SK-N-SH (cell line): ENCODE data around the gene NEU3. TPM values are rescaled to one million over a fixed set of nuclear protein-coding genes. Genes with fewer than 3 reads are reported as not detected.

Source experiments
- CTCF ChIA-PET: fragments of 300-600, 350-600 bp; formaldehyde crosslinking; extraction: SDS; loops from one replicate; lab custom pipeline; 2021; lab: Yijun Ruan, JAX
- POLR2A ChIA-PET: fragments of 350-600 bp; sonication (Branson Sonifier 250); formaldehyde crosslinking; extraction: SDS; loops from one replicate; lab custom pipeline; 2020; ENCODE audit warnings: antibody characterized with exemption, inconsistent platforms; lab: Yijun Ruan, JAX
- DNase-seq: peaks from one replicate; pipeline ENCODE4 v3.0.0; 2012
- H2AFZ ChIP-seq: fragments of 200-600 bp; sonication (generic); 2 replicates; pipeline ENCODE4 v1.8.1; 2016; ENCODE audit warnings: antibody characterized with exemption, mild to moderate bottlenecking, low read depth
- H3F3A ChIP-seq: fragments of 200-600 bp; sonication (generic); replicated peaks from 2 replicates; pipeline ENCODE3; 2016; ENCODE audit warnings: antibody characterized with exemption, mild to moderate bottlenecking; ENCODE audit not compliant: insufficient read depth
- H3K27ac ChIP-seq, 2 experiments: fragments of 200-500 bp in 1 of 2; fragments of 200-600 bp in 1 of 2; sonication (Bioruptor generic) in 1 of 2; sonication (generic), shearing (Covaris generic) in 1 of 2; 2 replicates each; pipeline versions ENCODE4 v1.5.1 to v1.6.1; 2014 to 2016; ENCODE audit warnings: low read depth in 2 of 2, inconsistent platforms in 1 of 2, low read length in 1 of 2, mild to moderate bottlenecking in 1 of 2, mixed read lengths in 1 of 2
- H3K27me3 ChIP-seq: fragments of 200-600 bp; sonication (generic), shearing (Covaris generic); 2 replicates; pipeline ENCODE4 v1.6.1; 2016; ENCODE audit warnings: mixed run types; ENCODE audit not compliant: insufficient read depth
- H3K36me3 ChIP-seq, 2 experiments: fragments of 200-500 bp in 1 of 2; fragments of 200-600 bp in 1 of 2; sonication (Bioruptor generic) in 1 of 2; sonication (generic) in 1 of 2; replicated peaks in 1 of 2; 2 replicates each; pipeline versions ENCODE3 to v1.5.1; 2014 to 2016; ENCODE audit warnings: low read length in 1 of 2, mild to moderate bottlenecking in 1 of 2; ENCODE audit not compliant: insufficient read depth in 2 of 2, control insufficient read depth in 1 of 2
- H3K4me1 ChIP-seq, 2 experiments: fragments of 200-500 bp in 1 of 2; fragments of 200-600 bp in 1 of 2; sonication (Bioruptor generic) in 1 of 2; sonication (generic), shearing (Covaris generic) in 1 of 2; 2 replicates each; pipeline versions ENCODE4 v1.5.1 to v1.6.1; 2014 to 2016; ENCODE audit warnings: low read depth in 1 of 2, low read length in 1 of 2, mixed run types in 1 of 2; ENCODE audit not compliant: insufficient read depth in 2 of 2, control insufficient read depth in 1 of 2
- H3K4me2 ChIP-seq: fragments of 200-600 bp; sonication (generic), shearing (Covaris generic); 2 replicates; pipeline ENCODE4 v1.6.1; 2017; ENCODE audit warnings: mixed run types
- H3K4me3 ChIP-seq, 2 experiments: fragments of 200-500 bp in 1 of 2; fragments of 200-600 bp in 1 of 2; sonication (Bioruptor generic) in 1 of 2; sonication (generic), shearing (Covaris generic) in 1 of 2; 2 replicates each; pipeline versions ENCODE4 v1.5.1 to v1.8.1; 2014 to 2016; ENCODE audit warnings: low read depth in 2 of 2, inconsistent platforms in 1 of 2, low read length in 1 of 2, mild to moderate bottlenecking in 1 of 2, mixed read lengths in 1 of 2, moderate library complexity in 1 of 2
- H3K79me2 ChIP-seq: fragments of 200-600 bp; sonication (generic); 2 replicates; pipeline ENCODE4 v1.8.1; 2017; ENCODE audit warnings: mild to moderate bottlenecking; ENCODE audit not compliant: insufficient read depth
- H3K9ac ChIP-seq: fragments of 200-600 bp; sonication (generic); 2 replicates; pipeline ENCODE4 v1.6.1; 2017; ENCODE audit warnings: mixed run types
- H3K9me2 ChIP-seq: fragments of 200-600 bp; sonication (generic); 2 replicates; pipeline ENCODE4 v1.6.1; 2017; ENCODE audit warnings: mixed run types
- H3K9me3 ChIP-seq: fragments of 200-600 bp; sonication (generic); 2 replicates; pipeline ENCODE4 v1.6.1; 2017; ENCODE audit warnings: mixed run types, mild to moderate bottlenecking, moderate library complexity
- H4K20me1 ChIP-seq: fragments of 200-600 bp; sonication (generic); 2 replicates; pipeline ENCODE4 v1.6.1; 2017; ENCODE audit warnings: mild to moderate bottlenecking, mixed run types; ENCODE audit not compliant: insufficient read depth
- EP300 ChIP-seq, 2 experiments: IDR thresholded peaks; 2 replicates each; pipeline versions ENCODE4 v1.4.0 to v1.6.1; 2012; ENCODE audit warnings: borderline replicate concordance in 1 of 2, low read depth in 1 of 2, low read length in 1 of 2
- EZH2phosphoT487 ChIP-seq: fragments of 200-600 bp; sonication (generic); IDR thresholded peaks from 2 replicates; pipeline ENCODE4 v1.6.1; 2017; ENCODE audit warnings: low read depth, mixed run types, mild to moderate bottlenecking, antibody characterized with exemption, moderate library complexity, borderline replicate concordance
- IRF3 ChIP-seq: fragments of 150-350 bp; IDR thresholded peaks from 2 replicates; pipeline ENCODE4 v1.6.1; 2016; ENCODE audit warnings: mild to moderate bottlenecking, low read depth, low read length
- JUND ChIP-seq: IDR thresholded peaks from 2 replicates; pipeline ENCODE4 v1.4.0; 2012
- MXI1 ChIP-seq: IDR thresholded peaks from 2 replicates; pipeline ENCODE4 v1.6.1; 2012; ENCODE audit warnings: mild to moderate bottlenecking, low read depth, low read length, improper control_type of control experiment
- NFIC ChIP-seq: IDR thresholded peaks from 2 replicates; pipeline ENCODE4 v1.4.0; 2012; ENCODE audit warnings: borderline replicate concordance
- POLR2AphosphoS5 ChIP-seq: IDR thresholded peaks from 2 replicates; pipeline ENCODE4 v1.6.1; 2012; ENCODE audit warnings: low read depth, low read length
- RCOR1 ChIP-seq: fragments of 150-350 bp; IDR thresholded peaks from 2 replicates; pipeline ENCODE4 v1.6.1; 2017; ENCODE audit warnings: antibody characterized with exemption, low read length
- REST ChIP-seq: IDR thresholded peaks from 2 replicates; pipeline ENCODE4 v1.6.1; 2012; ENCODE audit warnings: mild to moderate bottlenecking, low read depth, low read length, moderate library complexity
- RXRA ChIP-seq: IDR thresholded peaks from 2 replicates; pipeline ENCODE4 v1.4.0; 2012; ENCODE audit warnings: low read depth, mild to moderate bottlenecking, borderline replicate concordance
- SMC3 ChIP-seq: IDR thresholded peaks from 2 replicates; pipeline ENCODE4 v1.6.1; 2012; ENCODE audit warnings: low read depth, low read length, improper control_type of control experiment
- TAF1 ChIP-seq: IDR thresholded peaks from 2 replicates; pipeline ENCODE4 v1.6.1; 2012; ENCODE audit warnings: low read depth, mild to moderate bottlenecking, low read length, moderate library complexity, borderline replicate concordance
- TEAD4 ChIP-seq: IDR thresholded peaks from 2 replicates; pipeline ENCODE4 v1.4.0; 2012; ENCODE audit warnings: mild to moderate bottlenecking, borderline replicate concordance; ENCODE audit not compliant: insufficient read depth
- ZBTB33 ChIP-seq: IDR thresholded peaks from 2 replicates; pipeline ENCODE4 v1.4.0; 2012; ENCODE audit warnings: low read depth, borderline replicate concordance
- WGBS: methylation state at CpG from one replicate; pipeline ENCODE4 v1.1.6; 2017; ENCODE audit warnings: low lambda C conversion rate; 5-methylcytosine and 5-hydroxymethylcytosine counted together
- polyA plus RNA-seq, 3 experiments: library from polyadenylated mRNA; depleted of rRNA; stranded (reverse); fragments of >200 nt; gene quantifications; 2 replicates each; pipeline ENCODE4 v1.2.3, GENCODE V29; 2012
- TF ChIP-seq, protein P1 (sequence below): IDR thresholded peaks from 2 replicates; pipeline ENCODE4 v1.4.0; 2012; ENCODE audit warnings: low read depth, borderline replicate concordance

NEU3 gene
- polyA plus RNA-seq, 1 of the 3 experiments (the other 2 are of a cell fraction) = 5.7 TPM

DNA sequence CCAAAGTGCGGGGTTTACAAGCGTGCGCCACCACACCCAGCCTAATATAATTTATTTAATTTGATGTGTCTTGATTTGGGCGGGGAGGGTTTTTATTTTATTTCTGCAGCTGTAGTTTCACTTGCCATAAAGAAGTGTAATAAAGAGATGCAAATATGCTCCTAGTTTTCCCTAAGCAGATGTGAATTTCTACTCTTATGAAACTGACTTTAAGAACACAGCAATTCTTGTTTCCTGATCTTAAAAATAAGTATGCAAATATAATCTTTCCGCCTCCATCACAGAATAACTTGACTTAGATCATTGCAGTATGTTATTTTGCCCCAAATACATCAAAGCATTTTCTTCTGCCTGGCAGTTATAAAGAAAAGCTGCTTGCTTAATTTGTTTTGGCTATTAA is 35.3 kb upstream of the NEU3 start:
- Histone ChIP-seq H3K4me1 (peaks cover 0 to 3% of the 10 kb centered on the region in 2 experiments; a peak in 3 of 4 replicates), H3K9me3 (no peaks in the 10 kb centered on the region), H3F3A (peaks cover 3% of the 10 kb centered on the region), H3K4me2 (no peak overlapping the region), H3K27me3 (no peaks in the 10 kb centered on the region), H3K4me3 (no peak overlapping the region), H2AFZ (no peak overlapping the region), H3K9ac (no peak overlapping the region), H4K20me1 (peaks cover 34% of the 10 kb centered on the region), H3K9me2 (no peaks in the 10 kb centered on the region), H3K79me2 (peaks cover 95% of the 10 kb centered on the region), H3K36me3 (peaks cover 15 to 42% of the 10 kb centered on the region in 2 experiments), H3K27ac (no peak overlapping the region)
- no peak for DNase-seq
- ChIA-PET CTCF (interaction anchor here (1.7 to 1.9 kb wide), 4 partner anchors 23 to 295 kb away, joined by 3 to 8 read pairs (median 6); no protein-coding TSS in a partner anchor), POLR2A (no interaction called here)
- 98% methylated on average over 5 of the region's 5 CpGs for WGBS
- no peak for TF ChIP-seq JUND
- TF ChIP-seq MXI1 = no peak
- TF ChIP-seq TEAD4 = no peak
- TF ChIP-seq EP300 (IDR thresholded peaks at IDR 0.05; ENCODE audit: borderline replicate concordance in 1 of 2, low read depth in 1 of 2, low read length in 1 of 2) = no peak
- TF ChIP-seq TAF1 = no peak

DNA sequence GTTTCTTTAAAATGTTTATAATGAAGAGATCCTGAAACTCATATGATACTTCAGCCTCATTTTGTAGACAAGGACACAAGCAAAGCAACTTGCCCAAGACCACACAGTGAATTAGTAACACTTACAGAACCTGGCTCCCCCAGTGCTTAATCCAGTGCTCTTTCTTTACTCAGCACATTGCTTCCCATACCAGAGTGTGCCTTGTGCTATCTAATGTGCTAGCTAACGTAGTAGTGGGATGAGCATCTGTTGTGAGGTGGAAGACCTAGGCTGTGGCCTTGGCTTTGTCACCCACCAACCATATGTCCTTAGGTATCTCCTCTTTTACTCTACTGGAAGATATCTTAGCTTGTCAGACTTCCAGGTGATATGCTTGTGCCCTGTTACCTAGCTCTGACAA is 34.5 kb upstream of the NEU3 start:
- CTCF ChIA-PET = interaction anchor here (1.7 to 1.9 kb wide), 4 partner anchors 24 to 295 kb away, joined by 3 to 8 read pairs (median 6); no protein-coding TSS in a partner anchor

More for the DNA sequence above, 34.5 kb upstream of the NEU3 start:
- peaks cover 0 to 3% of the 10 kb centered on the region in 2 experiments; a peak in 3 of 4 replicates for H3K4me1 ChIP-seq
- H3K9me3 ChIP-seq = no peaks in the 10 kb centered on the region
- H3K79me2 ChIP-seq = peaks cover 97% of the 10 kb centered on the region
- H4K20me1 ChIP-seq = peaks cover 39% of the 10 kb centered on the region
- POLR2A ChIA-PET = no interaction called here
- no peak for TF ChIP-seq SMC3
- no peak for TF ChIP-seq NFIC
- no peak for TF ChIP-seq REST
- TF ChIP-seq MXI1 = no peak
- no peak for TF ChIP-seq EZH2phosphoT487
- TF ChIP-seq JUND = no peak
- TF ChIP-seq IRF3 = no peak
- TF ChIP-seq RXRA = no peak
- no peak for TF ChIP-seq ZBTB33
- no peak for TF ChIP-seq RCOR1
- TF ChIP-seq, protein P1, sequence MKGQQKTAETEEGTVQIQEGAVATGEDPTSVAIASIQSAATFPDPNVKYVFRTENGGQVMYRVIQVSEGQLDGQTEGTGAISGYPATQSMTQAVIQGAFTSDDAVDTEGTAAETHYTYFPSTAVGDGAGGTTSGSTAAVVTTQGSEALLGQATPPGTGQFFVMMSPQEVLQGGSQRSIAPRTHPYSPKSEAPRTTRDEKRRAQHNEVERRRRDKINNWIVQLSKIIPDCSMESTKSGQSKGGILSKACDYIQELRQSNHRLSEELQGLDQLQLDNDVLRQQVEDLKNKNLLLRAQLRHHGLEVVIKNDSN = no peak
- TF ChIP-seq POLR2AphosphoS5 = no peak
- no peak overlapping the region for H2AFZ ChIP-seq
- no peak overlapping the region for H3K27ac ChIP-seq
- no peaks in the 10 kb centered on the region for H3K9me2 ChIP-seq
- H3K4me2 ChIP-seq = no peak overlapping the region
- no peak overlapping the region for H3K4me3 ChIP-seq
- peaks cover 3% of the 10 kb centered on the region for H3F3A ChIP-seq
- no peak for DNase-seq
- 100% methylated on average over 1 of the region's 1 CpG for WGBS
- no peak overlapping the region for H3K9ac ChIP-seq
- H3K27me3 ChIP-seq = no peaks in the 10 kb centered on the region
- peaks cover 18 to 42% of the 10 kb centered on the region in 2 experiments for H3K36me3 ChIP-seq
